Stimulated activated CD4-positive, alpha-beta T cell treated with anti-CD3 and anti-CD28 coated beads, Interleukin-1b, Interleukin-23, amount 100 ng/mL, for 48 hours (primary cell): ENCODE data around the gene TFPI.
A peak's percentile ranks its signal among the peaks of the same experiment; 100 is the strongest.

ENCODE experiments used
- DNase-seq: peaks from one replicate; pipeline ENCODE4 v3.0.0-alpha.2; 2020

Gene TFPI

DNA sequence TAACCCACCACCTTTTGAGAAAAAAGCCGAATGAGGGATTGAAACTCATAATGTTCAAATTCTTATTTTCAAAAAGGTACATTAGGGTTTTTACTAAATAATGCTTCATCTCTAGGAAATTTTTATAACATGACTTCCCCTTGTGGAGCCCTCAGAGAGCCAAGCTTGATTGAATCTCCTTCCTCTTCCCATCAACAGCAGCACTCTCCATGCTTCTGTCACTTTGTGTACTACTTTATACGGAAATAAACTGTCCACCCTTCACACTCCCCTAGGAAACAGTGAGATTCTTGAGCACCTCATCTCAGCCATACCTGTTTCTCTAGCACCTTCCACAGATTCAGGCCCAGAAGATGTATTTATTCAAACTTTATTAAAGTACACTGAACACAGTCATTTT is 51.8 kb downstream of the TFPI start:
- DNase-seq: no peak

DNA sequence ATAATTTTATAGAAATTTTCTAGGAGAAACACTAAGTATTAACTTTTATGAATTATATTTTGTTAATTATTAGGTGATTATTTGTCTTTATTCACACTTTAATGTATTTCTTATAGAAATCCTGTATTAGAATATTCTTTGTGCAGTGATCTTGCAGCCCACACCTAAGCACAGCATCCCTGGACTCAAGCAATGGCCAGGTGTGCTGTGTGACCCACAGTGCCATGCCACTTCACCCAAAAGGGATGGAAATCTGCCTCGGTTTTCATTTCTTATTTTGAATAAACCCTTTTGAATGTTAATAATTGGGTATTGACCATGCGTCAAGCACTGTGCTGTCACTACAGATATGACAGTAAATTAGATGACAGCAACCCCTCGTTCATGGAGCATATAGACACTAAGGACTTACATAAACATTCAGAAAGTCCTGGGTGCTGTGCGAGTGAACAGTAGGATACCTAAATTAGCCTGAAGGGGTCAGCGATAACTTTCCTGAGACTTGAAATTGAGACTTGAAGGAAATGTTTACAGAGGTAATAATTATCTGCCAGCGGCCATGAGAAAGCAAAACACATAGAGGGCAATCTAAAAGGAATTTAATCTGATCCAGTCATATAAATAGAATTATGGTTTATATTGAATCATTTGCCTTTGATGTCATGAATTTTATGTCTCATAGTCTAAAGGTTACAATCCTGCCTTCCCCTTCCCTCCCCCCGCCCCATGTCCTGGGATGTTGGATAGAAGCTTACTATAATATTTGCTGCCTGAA is 53.5 kb downstream of the TFPI start:
- no peak for DNase-seq

DNA sequence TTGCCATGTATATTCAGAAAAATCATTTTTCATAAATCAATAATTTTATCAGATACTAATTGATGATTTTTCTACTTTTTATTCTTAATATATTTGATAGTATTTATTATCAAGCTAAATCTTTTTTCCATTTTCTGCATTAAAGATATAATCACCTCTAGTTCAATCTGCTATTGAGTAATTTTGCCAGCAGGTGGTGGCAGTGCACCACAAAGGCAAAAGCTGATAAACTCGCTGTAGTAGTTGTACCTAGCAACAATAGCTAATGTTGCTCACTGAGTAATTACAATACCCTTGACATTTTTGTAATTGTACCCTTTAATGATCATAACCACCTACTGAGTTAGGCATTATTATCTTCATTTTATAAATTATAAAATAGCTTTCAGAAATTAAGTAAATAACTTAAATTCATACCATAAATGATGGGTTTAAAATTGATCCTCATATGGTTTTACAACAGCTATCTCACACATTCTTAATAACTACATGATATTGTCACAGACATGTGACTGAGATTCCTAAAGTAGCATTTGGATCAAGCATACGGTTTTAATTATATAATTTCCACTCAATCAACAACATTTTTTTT is 54.2 kb downstream of the TFPI start:
- DNase-seq: peak; percentile 41

DNA sequence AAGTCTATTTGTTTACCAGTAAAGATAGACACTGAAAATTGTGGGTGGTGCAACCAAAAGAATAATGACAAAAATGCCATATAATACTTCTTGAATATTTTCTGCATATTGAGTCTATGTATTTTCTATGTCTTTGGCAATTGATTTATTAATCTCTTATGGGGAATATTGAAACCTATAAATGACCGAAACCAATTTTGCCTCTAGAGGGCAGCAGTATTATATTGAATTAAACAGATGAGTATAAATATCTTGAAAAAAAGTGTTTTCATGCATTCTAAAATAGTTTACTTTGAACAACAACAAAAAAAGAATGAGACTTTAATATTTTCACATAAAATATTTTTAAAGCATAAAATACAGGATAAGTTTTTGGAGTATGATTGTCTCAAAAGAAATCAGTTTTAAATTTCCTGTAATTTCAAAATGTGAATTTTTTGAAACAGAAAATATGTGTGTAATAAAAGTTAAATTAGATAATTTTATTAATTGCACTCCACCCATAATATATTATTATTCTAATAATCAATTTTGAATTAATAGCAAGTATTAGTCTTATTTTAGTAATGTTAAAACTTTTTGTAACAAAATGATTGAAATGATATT is 56.3 kb downstream of the TFPI start:
- no peak for DNase-seq

DNA sequence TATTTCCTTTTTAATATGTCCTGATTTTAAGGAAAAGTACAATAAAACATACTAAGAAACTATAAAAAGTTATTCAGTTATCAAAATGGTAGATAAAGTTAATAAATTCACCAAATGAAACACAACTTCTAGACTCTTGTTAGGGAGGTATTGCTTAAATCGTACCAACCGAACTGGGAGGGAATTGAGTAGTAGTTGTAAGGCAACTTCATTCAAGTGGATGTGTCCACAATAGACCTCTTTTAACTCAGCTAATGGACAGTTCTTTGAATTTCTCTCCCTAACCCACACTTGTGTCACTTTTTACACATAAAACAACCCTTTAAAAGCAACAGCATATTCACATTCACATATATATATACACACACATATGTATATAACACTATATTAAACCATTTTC is 57.1 kb downstream of the TFPI start:
- DNase-seq: no peak

DNA sequence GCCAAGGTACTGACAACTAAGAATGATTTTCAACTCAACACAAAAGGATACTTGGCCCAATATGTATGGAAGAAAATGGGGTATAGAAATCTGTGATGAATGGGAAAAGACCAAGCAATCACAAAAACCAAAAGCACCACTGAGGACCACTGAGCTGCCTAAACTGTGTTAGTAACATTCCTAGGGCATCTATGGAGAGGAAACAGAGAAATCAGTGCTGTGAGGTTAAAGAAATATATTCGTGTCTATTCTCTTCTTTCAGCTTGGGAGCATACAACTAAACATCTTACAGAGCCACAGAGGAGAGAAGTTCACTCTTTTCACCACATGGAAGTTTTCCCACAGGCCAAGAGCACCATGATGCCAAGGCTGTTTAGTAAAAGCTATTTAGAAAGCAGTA is 58.9 kb downstream of the TFPI start:
- DNase-seq: no peak

DNA sequence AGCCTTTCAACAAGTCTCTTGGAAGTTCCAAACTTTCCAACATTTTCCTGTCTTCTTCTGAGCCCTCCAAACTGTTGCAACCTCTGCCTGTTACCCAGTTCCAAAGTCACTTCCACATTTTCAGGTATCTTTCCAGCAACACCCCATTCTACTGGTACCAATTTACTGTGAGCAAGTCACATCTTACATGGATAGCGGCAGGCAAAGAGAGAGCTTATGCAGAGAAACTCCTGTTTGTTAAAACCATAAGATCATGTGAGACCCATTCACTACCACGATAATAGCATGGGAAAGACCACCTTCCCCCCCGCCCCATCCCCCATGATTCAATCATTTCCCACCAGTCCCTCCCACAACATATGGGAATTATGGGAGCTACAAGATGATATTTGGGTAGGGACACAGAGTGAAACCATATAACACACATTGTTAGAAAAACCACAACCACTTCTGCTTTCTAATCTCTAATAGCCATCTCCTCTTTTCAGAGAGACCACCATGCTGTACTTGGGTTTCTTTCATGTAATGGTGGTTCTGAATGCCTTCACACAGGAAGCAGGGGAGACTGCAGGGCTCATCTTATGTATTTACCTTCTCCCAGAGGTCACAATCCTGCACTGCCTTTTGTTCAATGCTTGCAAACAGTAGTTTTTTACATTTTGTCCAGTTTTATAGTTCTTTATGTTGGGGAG is 60.2 kb downstream of the TFPI start:
- no peak for DNase-seq

DNA sequence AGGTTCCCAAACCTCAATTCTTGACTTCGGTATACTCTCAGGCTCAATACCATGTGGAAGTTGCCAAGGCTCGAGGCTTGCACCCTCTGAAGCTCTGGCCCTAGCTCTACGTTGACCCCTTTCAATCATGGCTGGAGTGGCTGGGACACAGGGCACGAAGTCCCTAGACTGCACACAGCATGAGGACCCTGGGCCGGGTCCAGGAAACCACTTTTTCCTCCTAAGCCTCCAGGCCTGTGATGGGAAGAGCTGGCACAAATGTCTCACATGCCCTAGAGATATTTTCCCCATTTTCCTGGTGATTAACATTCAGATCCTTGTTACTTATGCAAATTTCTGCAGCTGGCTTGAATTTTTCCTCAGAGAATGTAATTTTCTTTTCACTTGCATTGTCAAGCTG is 61.1 kb downstream of the TFPI start:
- DNase-seq: no peak

DNA sequence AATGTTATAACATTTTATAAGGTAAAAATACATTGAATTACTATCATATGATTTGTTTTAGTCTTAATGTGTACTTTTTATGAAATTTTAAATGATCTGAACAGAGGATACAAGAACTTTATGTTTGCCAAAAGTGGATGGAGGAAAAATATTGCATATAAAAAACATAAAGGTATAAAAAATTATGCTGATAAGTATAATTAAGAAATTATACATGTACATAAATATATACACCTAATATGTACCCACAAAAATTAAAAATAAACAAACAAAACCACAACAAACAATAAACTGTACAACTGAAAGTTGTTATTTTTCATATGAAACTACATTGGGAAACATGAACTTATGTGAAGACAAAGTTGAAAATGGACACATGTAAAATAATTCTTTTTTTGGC is 68.0 kb downstream of the TFPI start:
- no peak for DNase-seq

DNA sequence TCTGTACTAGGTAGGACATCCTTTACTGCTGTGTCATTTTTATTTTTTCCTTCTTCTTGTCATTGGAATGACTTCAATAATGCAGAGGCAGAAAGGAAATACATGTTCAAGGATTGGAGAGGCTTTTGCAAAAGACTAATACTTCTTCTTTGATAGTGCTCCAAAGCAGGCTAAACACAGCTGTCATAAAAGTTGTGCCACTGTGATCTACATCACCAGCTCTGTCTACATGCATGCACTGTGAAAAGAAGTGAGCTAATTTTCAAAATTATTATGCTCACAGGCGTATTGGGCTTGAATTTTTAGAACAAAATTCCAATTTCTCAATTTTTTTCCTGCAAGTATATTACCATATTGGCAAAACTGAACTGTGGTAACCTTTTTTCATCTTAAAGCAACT is 68.7 kb downstream of the TFPI start:
- no peak for DNase-seq

DNA sequence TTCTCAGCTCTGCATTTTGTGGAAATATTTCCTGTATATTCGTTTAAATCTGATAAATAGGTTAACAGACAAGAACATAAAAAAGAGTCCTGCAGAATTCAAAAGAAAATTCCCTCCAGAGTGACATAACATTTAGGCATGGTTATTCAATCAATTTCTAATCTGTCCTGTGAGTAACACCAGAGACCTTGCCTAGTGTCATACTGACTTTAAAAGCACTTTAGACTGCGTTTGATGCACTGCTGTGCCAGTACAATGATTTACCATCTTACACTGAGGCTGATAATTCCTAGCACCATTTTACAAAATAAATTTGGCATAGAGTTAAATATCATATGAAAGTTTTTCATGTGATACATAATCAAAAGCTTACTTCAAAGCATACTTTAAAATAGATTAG is 70.7 kb downstream of the TFPI start:
- DNase-seq: no peak

DNA sequence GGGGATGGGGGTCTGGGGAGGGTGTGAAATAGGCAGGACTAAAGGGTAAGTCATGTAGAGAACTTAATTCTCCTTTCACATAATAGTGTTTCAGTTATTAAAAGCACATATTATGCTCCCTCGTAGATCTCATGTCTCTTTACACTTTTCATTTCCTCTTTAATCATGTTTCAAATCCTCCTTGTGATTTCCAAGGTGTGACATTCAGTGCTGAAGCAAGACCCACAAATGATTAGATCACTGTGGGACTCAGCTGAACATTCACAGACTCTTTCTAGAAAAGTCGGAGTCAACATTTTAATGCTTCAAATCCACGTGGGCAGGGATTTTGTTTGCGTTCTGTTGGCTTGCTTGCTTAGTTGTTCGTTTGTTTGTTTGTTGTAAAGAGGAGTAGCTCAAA is 71.4 kb downstream of the TFPI start:
- no peak for DNase-seq

DNA sequence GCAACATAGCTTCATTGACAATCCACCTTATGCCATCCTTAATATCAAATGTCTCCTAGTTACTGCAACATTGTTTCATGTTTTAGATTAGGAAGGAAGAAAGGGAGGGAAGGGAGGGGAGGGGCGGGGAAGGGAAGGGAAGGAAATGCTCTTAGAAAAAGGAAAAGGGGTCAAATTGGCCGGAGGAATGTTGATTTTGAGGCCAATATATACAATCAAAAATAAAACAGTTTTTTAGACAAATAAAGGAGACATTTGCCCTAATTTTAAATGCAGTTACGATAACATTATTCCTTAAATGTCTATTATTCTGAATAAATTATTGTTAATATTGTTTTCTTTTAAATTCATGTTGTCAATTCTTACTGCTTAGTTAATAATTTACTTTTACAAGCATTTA is 72.7 kb downstream of the TFPI start:
- no peak for DNase-seq

DNA sequence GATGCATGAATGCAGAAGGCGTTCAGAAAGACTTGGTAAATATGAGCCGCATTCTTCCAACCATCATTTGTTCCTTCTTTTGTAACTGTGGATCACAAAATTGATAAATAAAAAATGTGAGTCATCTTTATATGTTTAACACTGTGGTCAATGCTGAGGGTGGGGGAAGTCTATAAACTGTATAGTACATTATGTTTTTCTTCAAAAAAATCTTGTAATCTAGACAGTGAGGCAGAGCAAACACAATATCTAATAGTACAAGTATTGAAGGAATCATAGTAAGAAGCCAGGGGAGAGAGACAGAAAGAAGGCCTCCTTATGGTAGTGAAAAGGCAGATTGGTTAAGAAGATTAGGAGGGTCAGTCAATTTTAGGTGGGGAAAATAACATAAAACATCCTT is 75.5 kb downstream of the TFPI start:
- DNase-seq: no peak

DNA sequence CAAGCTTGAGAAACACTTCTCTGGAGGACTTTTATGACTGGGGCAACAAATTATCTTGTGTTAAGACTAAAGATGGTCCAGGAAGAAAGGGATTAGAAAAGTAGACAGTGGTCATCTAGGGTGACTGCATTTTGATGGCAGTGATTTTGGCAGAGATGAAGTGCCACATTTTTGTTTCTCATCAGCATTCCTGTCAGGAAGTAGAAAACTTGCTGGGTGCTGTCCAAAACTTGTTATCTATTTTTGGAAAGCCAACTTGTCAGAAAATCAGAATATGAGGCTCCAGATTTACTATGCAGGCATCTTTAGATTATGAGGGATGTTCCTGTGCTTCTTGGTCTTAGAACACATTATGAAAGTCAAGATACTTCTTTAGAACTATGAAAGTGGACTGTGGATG is 77.2 kb downstream of the TFPI start:
- DNase-seq: no peak

DNA sequence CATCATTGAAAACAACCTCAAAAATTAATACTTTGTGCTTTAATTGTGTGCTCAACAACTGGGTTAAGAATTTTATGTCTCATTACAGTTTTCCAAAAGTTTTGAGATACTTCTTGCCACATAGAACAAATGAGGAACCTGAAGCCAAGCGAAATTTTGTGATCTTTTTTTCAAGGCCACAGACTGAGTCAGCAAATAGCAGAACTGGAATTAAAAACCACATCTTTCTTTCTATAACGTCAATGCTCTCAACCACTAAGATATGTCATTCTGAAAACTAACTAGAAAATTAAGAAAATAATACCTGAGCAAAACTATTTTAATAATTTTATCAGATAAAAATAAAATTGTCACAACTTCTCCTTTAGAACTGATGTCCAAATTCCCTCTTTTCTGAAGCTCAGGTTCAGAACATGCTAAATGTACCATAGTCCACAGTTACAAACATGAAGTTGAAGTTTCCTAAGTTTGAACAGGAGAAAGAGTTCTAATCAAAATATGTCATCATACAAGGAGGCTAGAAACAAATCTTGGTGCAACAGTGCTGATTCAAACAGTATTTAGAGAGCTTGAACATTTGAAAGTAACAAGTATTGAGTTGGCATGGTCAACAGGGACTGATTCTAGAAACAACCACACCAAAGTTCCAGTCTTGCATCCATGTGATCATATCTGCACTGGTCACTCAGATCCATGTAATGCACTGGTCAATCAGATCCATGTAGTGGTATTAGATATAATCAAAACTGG is 78.6 kb downstream of the TFPI start:
- DNase-seq: no peak

DNA sequence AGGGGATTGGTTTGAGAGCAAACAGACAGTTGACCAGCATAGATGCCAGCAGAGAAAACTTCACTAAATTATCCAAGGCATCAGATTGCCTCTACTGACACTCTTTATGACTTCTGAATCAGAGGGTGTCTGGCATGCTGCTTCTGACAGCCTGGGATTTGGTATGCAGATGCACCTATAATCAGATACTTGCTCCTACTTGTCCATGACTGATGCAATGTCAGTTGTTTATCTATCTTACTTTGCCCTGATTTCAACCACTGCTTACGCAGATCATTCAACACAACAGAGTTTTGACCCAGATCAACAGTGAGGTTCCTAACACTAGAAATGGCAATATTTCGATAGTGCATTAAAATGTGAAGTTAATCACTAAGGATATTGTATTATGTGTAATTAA is 83.5 kb downstream of the TFPI start:
- no peak for DNase-seq

DNA sequence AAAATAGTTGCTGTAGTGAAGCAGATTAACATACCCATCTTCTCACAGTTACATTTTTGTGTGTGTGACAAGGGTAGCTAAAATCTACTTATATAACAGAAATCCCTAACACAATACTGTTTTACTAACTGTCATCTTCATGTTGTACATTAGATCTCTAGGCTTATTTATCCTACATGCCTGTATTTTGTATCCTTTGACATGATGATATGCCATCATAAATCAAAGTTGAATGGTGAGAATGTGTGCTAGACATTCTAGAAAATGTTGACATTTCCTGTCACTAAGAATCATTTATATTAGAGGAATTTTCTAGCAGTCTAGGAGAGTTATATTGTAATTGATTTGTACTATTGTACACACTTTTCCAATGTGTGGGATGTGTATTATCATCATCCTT is 84.7 kb downstream of the TFPI start:
- no peak for DNase-seq

DNA sequence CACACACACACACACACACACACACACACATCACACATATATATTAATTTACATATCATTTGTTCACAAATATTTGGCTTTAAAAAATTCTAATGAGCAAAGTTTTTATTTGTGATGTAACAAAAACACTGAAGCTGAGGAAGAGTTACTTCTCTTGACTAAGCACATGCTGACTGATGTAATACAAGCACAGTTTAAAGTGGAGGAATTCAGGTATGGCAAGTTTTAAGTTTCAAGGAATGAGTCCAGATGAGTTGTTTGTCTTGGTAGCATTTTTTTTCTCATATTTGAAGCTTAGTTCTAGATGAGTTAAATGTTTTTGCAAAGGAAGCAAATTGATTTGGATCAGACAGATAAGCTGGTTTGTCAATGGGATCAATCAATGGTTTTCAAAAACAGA is 86.0 kb downstream of the TFPI start:
- no peak for DNase-seq

DNA sequence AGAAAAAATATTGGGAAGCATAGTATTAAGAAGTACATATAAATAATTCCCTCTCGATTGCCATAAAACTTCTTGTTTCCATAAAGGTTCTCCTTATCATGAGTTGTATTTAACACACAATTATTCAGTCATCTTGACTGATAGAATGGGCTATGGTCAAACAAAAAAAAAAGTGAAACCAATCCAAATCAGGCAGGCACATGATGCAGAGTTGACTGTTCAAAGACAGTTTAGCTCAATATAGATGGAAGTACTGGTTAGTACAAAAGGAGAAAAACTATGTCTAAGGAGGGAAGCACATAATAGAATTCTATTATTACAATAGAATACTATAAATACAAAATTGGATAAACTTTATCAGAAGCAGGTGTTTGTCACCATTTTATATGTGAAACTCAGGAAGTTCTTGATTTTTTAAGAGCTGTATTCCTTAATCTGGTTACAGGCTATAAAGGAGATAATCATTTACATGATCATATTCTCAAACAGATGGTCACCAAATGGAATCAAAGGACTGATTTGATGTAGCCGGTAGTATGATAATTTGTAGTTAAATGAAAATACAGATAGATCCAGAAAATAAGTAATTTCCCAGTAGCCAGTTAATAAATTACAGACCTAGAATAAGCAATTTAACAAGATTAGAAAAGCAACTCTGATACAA is 88.0 kb downstream of the TFPI start:
- DNase-seq: no peak

DNA sequence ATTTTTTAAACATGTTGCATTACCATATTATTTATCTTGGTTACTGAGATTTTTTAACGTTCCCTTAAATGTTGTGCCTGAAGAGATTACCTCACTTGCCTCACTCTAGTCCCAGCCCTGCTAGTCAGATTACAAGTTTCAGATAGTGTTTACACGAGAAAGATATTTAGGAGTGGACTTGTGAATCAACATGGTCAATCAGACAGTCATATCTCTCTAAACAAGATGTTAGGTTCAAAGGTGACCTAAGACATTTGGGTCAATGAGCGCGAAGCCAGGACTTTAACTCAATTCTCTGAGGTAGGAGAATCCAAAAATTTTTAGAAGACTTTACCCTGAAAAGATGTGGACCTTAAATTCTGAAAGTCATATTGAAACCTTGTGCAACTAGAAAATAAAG is 91.4 kb downstream of the TFPI start:
- no peak for DNase-seq
